ENCODE data around the gene GALNT4.

- TF ChIP-seq, protein P1, sequence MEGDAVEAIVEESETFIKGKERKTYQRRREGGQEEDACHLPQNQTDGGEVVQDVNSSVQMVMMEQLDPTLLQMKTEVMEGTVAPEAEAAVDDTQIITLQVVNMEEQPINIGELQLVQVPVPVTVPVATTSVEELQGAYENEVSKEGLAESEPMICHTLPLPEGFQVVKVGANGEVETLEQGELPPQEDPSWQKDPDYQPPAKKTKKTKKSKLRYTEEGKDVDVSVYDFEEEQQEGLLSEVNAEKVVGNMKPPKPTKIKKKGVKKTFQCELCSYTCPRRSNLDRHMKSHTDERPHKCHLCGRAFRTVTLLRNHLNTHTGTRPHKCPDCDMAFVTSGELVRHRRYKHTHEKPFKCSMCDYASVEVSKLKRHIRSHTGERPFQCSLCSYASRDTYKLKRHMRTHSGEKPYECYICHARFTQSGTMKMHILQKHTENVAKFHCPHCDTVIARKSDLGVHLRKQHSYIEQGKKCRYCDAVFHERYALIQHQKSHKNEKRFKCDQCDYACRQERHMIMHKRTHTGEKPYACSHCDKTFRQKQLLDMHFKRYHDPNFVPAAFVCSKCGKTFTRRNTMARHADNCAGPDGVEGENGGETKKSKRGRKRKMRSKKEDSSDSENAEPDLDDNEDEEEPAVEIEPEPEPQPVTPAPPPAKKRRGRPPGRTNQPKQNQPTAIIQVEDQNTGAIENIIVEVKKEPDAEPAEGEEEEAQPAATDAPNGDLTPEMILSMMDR (IDR thresholded peaks at IDR 0.05), result no peak
- TF ChIP-seq POLR2A (IDR thresholded peaks at IDR 0.05), result no peak
These were observed 32.4 kb upstream of the GALNT4 start for GRCh38 chr12:89556976-89557375.

Measured in body of pancreas (tissue), 4 donors.